ENCODE results near the gene ATP1A4. TPM values are rescaled to one million over a fixed set of nuclear protein-coding genes. Genes with fewer than 3 reads are reported as not detected.

Gene ATP1A4
- total and polyA plus RNA-seq, 4 donors = 0.06 to 0.09 (median 0.08) TPM; not detected in 1

- DNase-seq (no peak), ATAC-seq (ENCODE audit: insufficient read depth, low FRiP score) (no peak)
- no peaks in the 10 kb centered on the region for H3K36me3 ChIP-seq (ENCODE audit: control insufficient read depth in 4 of 4, insufficient read depth in 4 of 4, low read length in 4 of 4)
- no peak overlapping the region for H3K9ac ChIP-seq (ENCODE audit: insufficient read depth in 1 of 2, low read length in 2 of 2)
- WGBS, 2 donors = 81 to 90% methylated on average over 8 of the region's 8 CpGs
- H3K4me1 ChIP-seq (ENCODE audit: control insufficient read depth in 5 of 5, insufficient read depth in 5 of 5, low read length in 5 of 5) = peaks cover 0 to 46% (median 9%) of the 10 kb centered on the region in 5 donors
- no peak overlapping the region for H3K27ac ChIP-seq (ENCODE audit: low read depth in 1 of 2, low read length in 1 of 2)
- no peak overlapping the region for H3K4me3 ChIP-seq
- H3K9me3 ChIP-seq (ENCODE audit: control insufficient read depth in 4 of 4, insufficient read depth in 3 of 4, low read length in 3 of 4) = no peaks in the 10 kb centered on the region
- peaks cover 0 to 2% (median 0%) of the 10 kb centered on the region in 3 donors for H3K27me3 ChIP-seq (ENCODE audit: control insufficient read depth in 3 of 3, insufficient read depth in 3 of 3, low read length in 2 of 3)
- TF ChIP-seq CTCF (IDR thresholded peaks at IDR 0.05; ENCODE audit: control extremely low read depth, extremely low read depth) = no peak
Observed at GRCh38 chr1:160113407-160113806, 38.0 kb upstream of the ATP1A4 start.

- no peaks in the 10 kb centered on the region for H3K9me3 ChIP-seq (ENCODE audit: control insufficient read depth in 4 of 4, insufficient read depth in 3 of 4, low read length in 3 of 4)
- DNase-seq (peak in 1 of 3 donors; percentile 25), ATAC-seq (ENCODE audit: insufficient read depth, low FRiP score) (no peak)
- no peak overlapping the region for H3K9ac ChIP-seq (ENCODE audit: insufficient read depth in 1 of 2, low read length in 2 of 2)
- no peak overlapping the region for H3K4me3 ChIP-seq
- peaks cover 0 to 2% (median 0%) of the 10 kb centered on the region in 3 donors for H3K27me3 ChIP-seq (ENCODE audit: control insufficient read depth in 3 of 3, insufficient read depth in 3 of 3, low read length in 2 of 3)
- H3K27ac ChIP-seq (ENCODE audit: low read depth in 1 of 2, low read length in 1 of 2) = no peak overlapping the region
- 83 to 91% methylated on average over 4 of the region's 4 CpGs for WGBS, 2 donors
- no peak for TF ChIP-seq CTCF (IDR thresholded peaks at IDR 0.05; ENCODE audit: control extremely low read depth, extremely low read depth)
- peaks cover 0 to 48% (median 12%) of the 10 kb centered on the region in 5 donors for H3K4me1 ChIP-seq (ENCODE audit: control insufficient read depth in 5 of 5, insufficient read depth in 5 of 5, low read length in 5 of 5)
- no peaks in the 10 kb centered on the region for H3K36me3 ChIP-seq (ENCODE audit: control insufficient read depth in 4 of 4, insufficient read depth in 4 of 4, low read length in 4 of 4)
Observed at GRCh38 chr1:160114085-160114484, 37.3 kb upstream of the ATP1A4 start.

GRCh38 chr1:160115545-160116282, 35.7 kb upstream of the ATP1A4 start, which contains the start of gene ATP1A2:
ATP1A2 (plus strand) TSS chr1:160115759; CDS start chr1:160115862, 103 bp downstream.
- 44 to 55% methylated on average over 15 to 16 of the region's 16 CpGs for WGBS, 2 donors
- no peaks in the 10 kb centered on the region for H3K9me3 ChIP-seq (ENCODE audit: control insufficient read depth in 4 of 4, insufficient read depth in 3 of 4, low read length in 3 of 4)
- H3K27ac ChIP-seq (ENCODE audit: low read depth in 1 of 2, low read length in 1 of 2) = peak within 1 kb of the TSS in 1 of 2 donors; percentile 38
- peaks cover 0 to 43% (median 12%) of the 10 kb centered on the region in 5 donors for H3K4me1 ChIP-seq (ENCODE audit: control insufficient read depth in 5 of 5, insufficient read depth in 5 of 5, low read length in 5 of 5)
- peaks cover 0 to 2% (median 0%) of the 10 kb centered on the region in 3 donors for H3K27me3 ChIP-seq (ENCODE audit: control insufficient read depth in 3 of 3, insufficient read depth in 3 of 3, low read length in 2 of 3)
- H3K9ac ChIP-seq (ENCODE audit: insufficient read depth in 1 of 2, low read length in 2 of 2) = no peak within 1 kb of the TSS
- peak; percentile 42 to 79 (median 65) for DNase-seq
- no peak within 1 kb of the TSS for H3K4me3 ChIP-seq
- no peak for TF ChIP-seq CTCF (IDR thresholded peaks at IDR 0.05; ENCODE audit: control extremely low read depth, extremely low read depth)
- ATAC-seq (ENCODE audit: insufficient read depth, low FRiP score) = no peak
- no peaks in the 10 kb centered on the region for H3K36me3 ChIP-seq (ENCODE audit: control insufficient read depth in 4 of 4, insufficient read depth in 4 of 4, low read length in 4 of 4)

Data from lung (tissue), 12 donors.